MM.1S (cell line): ENCODE data around the gene FBXL17.

Source experiments
- DNase-seq: peaks from one replicate; pipeline ENCODE4 v3.0.0-alpha.2; 2015
- H2AFZ ChIP-seq: fragments of 300-600 bp; sonication (generic); 2 replicates; pipeline ENCODE4 v1.6.0; 2016; ENCODE audit warnings: antibody characterized with exemption, low read length
- H3F3A ChIP-seq: fragments of 300-600 bp; sonication (generic); 2 replicates; pipeline ENCODE4 v1.6.1; 2016; ENCODE audit warnings: mild to moderate bottlenecking, antibody characterized with exemption, low read length, moderate library complexity, mixed read lengths; ENCODE audit not compliant: insufficient read depth
- H3K27ac ChIP-seq: fragments of 300-600 bp; sonication (generic); 2 replicates; pipeline ENCODE4 v1.5.1; 2016; ENCODE audit warnings: mild to moderate bottlenecking, low read length
- H3K27me3 ChIP-seq: fragments of 300-600 bp; sonication (generic); replicated peaks from 2 replicates; pipeline ENCODE4 v1.6.0; 2016; ENCODE audit warnings: low read length; ENCODE audit not compliant: insufficient read depth
- H3K36me3 ChIP-seq: fragments of 300-600 bp; sonication (generic); replicated peaks from 2 replicates; pipeline ENCODE4 v1.6.1; 2016; ENCODE audit warnings: mild to moderate bottlenecking, low read length, mixed read lengths; ENCODE audit not compliant: insufficient read depth
- H3K4me1 ChIP-seq: fragments of 300-600 bp; sonication (generic); 2 replicates; pipeline ENCODE4 v1.6.1; 2016; ENCODE audit warnings: low read length, mixed read lengths
- H3K4me2 ChIP-seq: fragments of 300-600 bp; sonication (generic); 2 replicates; pipeline ENCODE4 v1.6.0; 2016; ENCODE audit warnings: low read depth, low read length
- H3K4me3 ChIP-seq: fragments of 300-600 bp; sonication (generic); 2 replicates; pipeline ENCODE4 v1.5.1; 2016; ENCODE audit warnings: low read length, mixed read lengths
- H3K79me2 ChIP-seq: fragments of 300-600 bp; sonication (generic); 2 replicates; pipeline ENCODE4 v1.6.1; 2016; ENCODE audit warnings: mixed run types, low read length, mixed read lengths
- H3K9ac ChIP-seq: fragments of 300-600 bp; sonication (generic); 2 replicates; pipeline ENCODE4 v1.6.1; 2016; ENCODE audit warnings: low read length, mixed read lengths
- H3K9me2 ChIP-seq: fragments of 300-600 bp; sonication (generic); replicated peaks from 2 replicates; pipeline ENCODE4 v1.6.1; 2016; ENCODE audit warnings: mild to moderate bottlenecking, low read length, mixed read lengths; ENCODE audit not compliant: insufficient read depth
- H3K9me3 ChIP-seq: fragments of 300-600 bp; sonication (generic); replicated peaks from 2 replicates; pipeline ENCODE4 v1.6.1; 2016; ENCODE audit warnings: mild to moderate bottlenecking, low read length, mixed read lengths; ENCODE audit not compliant: insufficient read depth
- H4K20me1 ChIP-seq: fragments of 300-600 bp; sonication (generic); 2 replicates; pipeline ENCODE4 v1.6.1; 2016; ENCODE audit warnings: mild to moderate bottlenecking, low read length, moderate library complexity, mixed read lengths; ENCODE audit not compliant: insufficient read depth
- EZH2 ChIP-seq: fragments of 300-600 bp; sonication (generic); optimal IDR thresholded peaks from 2 replicates; pipeline ENCODE3; 2017; ENCODE audit warnings: low read depth, mild to moderate bottlenecking, antibody characterized with exemption, low read length, mixed read lengths
- EZH2phosphoT487 ChIP-seq: fragments of 300-600 bp; sonication (generic); IDR thresholded peaks from 2 replicates; pipeline ENCODE4 v1.6.1; 2018; ENCODE audit warnings: antibody characterized with exemption, low read length
- TF ChIP-seq, protein P1 (sequence below): fragments of 300-600 bp; sonication (generic); IDR thresholded peaks from 2 replicates; pipeline ENCODE4 v1.5.1; 2016; ENCODE audit warnings: antibody characterized with exemption, low read length, mixed read lengths

Gene FBXL17

DNA sequence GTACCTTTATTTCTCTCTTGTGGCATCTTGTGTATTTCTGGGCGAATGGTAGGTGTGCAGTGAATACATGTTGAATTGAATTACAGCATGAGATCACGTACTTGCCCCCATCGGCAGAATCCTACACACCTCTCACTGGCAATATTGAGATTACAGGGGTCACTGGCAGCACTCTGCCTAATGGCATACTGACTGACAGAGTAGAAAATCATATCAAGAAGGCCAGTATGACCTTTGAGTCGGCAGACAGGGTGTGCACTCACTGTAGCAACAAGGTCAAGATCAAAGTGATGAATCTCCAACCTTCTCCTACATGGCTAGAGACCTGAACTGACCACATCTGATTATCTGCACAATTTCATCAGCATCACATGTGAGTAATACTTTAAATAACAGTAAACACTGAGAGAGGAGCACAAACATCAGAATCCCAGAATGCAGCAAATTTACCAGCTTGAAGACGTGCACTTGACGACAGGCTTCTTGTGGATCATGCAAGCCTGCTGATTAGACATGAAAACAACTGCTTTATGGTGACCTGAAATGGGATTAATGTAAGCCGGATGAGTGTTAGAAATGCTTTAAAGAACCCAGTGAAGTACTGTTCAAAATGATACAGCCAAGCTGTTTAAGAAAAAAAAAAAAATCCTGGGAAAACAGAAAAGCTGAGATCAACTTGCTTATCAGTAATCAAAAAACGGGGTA lies 444.1 kb downstream of the FBXL17 start:
- Histone ChIP-seq H3K4me2 (no peak overlapping the region), H3K79me2 (no peaks in the 10 kb centered on the region), H3K27me3 (no peaks in the 10 kb centered on the region), H3K9ac (no peak overlapping the region), H3K9me3 (no peaks in the 10 kb centered on the region), H3K36me3 (no peaks in the 10 kb centered on the region), H3K27ac (no peak overlapping the region), H3K4me3 (no peak overlapping the region), H2AFZ (no peak overlapping the region), H3K4me1 (no peaks in the 10 kb centered on the region), H3K9me2 (no peaks in the 10 kb centered on the region), H4K20me1 (no peaks in the 10 kb centered on the region), H3F3A (no peaks in the 10 kb centered on the region)
- TF ChIP-seq, protein P1, sequence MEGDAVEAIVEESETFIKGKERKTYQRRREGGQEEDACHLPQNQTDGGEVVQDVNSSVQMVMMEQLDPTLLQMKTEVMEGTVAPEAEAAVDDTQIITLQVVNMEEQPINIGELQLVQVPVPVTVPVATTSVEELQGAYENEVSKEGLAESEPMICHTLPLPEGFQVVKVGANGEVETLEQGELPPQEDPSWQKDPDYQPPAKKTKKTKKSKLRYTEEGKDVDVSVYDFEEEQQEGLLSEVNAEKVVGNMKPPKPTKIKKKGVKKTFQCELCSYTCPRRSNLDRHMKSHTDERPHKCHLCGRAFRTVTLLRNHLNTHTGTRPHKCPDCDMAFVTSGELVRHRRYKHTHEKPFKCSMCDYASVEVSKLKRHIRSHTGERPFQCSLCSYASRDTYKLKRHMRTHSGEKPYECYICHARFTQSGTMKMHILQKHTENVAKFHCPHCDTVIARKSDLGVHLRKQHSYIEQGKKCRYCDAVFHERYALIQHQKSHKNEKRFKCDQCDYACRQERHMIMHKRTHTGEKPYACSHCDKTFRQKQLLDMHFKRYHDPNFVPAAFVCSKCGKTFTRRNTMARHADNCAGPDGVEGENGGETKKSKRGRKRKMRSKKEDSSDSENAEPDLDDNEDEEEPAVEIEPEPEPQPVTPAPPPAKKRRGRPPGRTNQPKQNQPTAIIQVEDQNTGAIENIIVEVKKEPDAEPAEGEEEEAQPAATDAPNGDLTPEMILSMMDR, result no peak
- TF ChIP-seq EZH2 (no peak), EZH2phosphoT487 (no peak)
- no peak for DNase-seq

DNA sequence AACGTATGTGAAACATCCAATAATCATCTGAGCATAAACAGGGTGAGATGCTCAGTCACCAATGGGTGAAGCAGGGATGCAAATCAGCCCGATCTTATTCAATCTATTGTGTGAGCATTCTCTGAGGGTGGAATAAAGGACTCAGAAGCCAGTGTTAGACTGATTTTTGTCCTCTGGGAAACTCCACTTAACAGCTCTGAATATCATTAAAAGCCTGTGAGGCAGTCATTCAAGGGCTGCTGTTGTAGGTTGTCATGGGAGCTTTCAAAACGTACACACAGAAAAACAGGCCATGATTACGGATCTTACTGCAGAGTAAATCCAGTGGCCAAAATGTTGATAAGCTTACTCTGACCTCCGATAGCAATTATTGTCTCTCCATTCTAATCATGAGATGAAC lies 444.7 kb downstream of the FBXL17 start:
- no peaks in the 10 kb centered on the region for H3K9me3 ChIP-seq
- DNase-seq, result no peak
- no peaks in the 10 kb centered on the region for H3K27me3 ChIP-seq

DNA sequence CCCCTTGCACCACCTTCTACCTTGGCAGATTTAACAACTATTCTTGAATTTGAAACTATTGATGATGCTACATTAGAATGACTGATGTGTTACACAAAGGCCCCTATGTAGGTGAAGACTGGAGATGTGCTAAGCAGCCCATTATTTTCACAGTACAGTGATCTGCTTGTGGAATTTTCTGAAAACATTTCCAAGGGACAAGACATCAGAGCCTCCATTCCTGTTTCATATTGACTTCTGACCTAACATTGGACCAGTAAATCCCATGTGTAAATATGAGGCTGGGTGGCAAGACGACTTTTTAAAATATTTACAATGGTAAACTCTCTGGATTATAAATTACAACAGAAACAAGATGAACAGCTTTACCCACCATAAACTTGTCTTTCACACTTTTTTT lies 445.4 kb downstream of the FBXL17 start:
- H4K20me1 ChIP-seq, result no peaks in the 10 kb centered on the region

More for the DNA sequence above, 444.7 kb downstream of the FBXL17 start:
- Histone ChIP-seq H2AFZ (no peak overlapping the region), H3K9ac (no peak overlapping the region), H3K36me3 (no peaks in the 10 kb centered on the region), H3K27ac (no peak overlapping the region), H3F3A (no peaks in the 10 kb centered on the region), H4K20me1 (no peaks in the 10 kb centered on the region), H3K4me2 (no peak overlapping the region), H3K4me3 (no peak overlapping the region), H3K4me1 (no peaks in the 10 kb centered on the region), H3K9me2 (no peaks in the 10 kb centered on the region), H3K79me2 (no peaks in the 10 kb centered on the region)
- TF ChIP-seq EZH2phosphoT487 (no peak), EZH2 (no peak)
- TF ChIP-seq, protein P1, result no peak

More for the DNA sequence above, 445.4 kb downstream of the FBXL17 start:
- DNase-seq, result no peak
- TF ChIP-seq EZH2phosphoT487, result no peak
- TF ChIP-seq EZH2, result no peak
- TF ChIP-seq, protein P1, result no peak
- H3K27ac ChIP-seq, result no peak overlapping the region
- no peaks in the 10 kb centered on the region for H3K4me1 ChIP-seq
- H3K27me3 ChIP-seq, result no peaks in the 10 kb centered on the region
- no peaks in the 10 kb centered on the region for H3K9me2 ChIP-seq
- no peak overlapping the region for H3K4me2 ChIP-seq
- no peaks in the 10 kb centered on the region for H3F3A ChIP-seq
- H2AFZ ChIP-seq, result no peak overlapping the region
- H3K79me2 ChIP-seq, result no peaks in the 10 kb centered on the region
- H3K36me3 ChIP-seq, result no peaks in the 10 kb centered on the region
- H3K4me3 ChIP-seq, result no peak overlapping the region
- no peaks in the 10 kb centered on the region for H3K9me3 ChIP-seq
- no peak overlapping the region for H3K9ac ChIP-seq
